Suprapubic skin (tissue), 4 donors: ENCODE data around the gene KCNT1. TPM values are rescaled to one million over a fixed set of nuclear protein-coding genes. Genes with fewer than 3 reads are reported as not detected.

Experiments used
- DNase-seq, 2 donors: peaks; one replicate each; pipeline ENCODE4 v3.0.0-alpha.2; 2019; ENCODE audit warnings: low spot score in 2 of 2
- H3K27ac ChIP-seq: fragments of 200-600 bp; sonication (generic); one replicate; pipeline ENCODE4 v1.5.1; 2019
- H3K27me3 ChIP-seq: fragments of 200-600 bp; sonication (generic); one replicate; pipeline ENCODE4 v1.5.1; 2019
- H3K36me3 ChIP-seq: fragments of 200-600 bp; sonication (generic); one replicate; pipeline ENCODE4 v1.5.1; 2019
- H3K4me1 ChIP-seq: fragments of 200-600 bp; sonication (generic); one replicate; pipeline ENCODE4 v1.5.1; 2019
- H3K4me3 ChIP-seq: fragments of 200-600 bp; sonication (generic); one replicate; pipeline ENCODE4 v1.5.1; 2019; ENCODE audit warnings: mild to moderate bottlenecking
- H3K9me3 ChIP-seq: fragments of 200-600 bp; sonication (generic); one replicate; pipeline ENCODE4 v1.5.1; 2019
- CTCF ChIP-seq, 2 donors: fragments of 200-600 bp in 1 of 2; fragments of 450-650 bp in 1 of 2; sonication (generic) in 1 of 2; IDR thresholded peaks; one replicate each; pipeline ENCODE4 v1.5.1; 2016 to 2019; ENCODE audit warnings: antibody characterized with exemption in 2 of 2, mild to moderate bottlenecking in 1 of 2, moderate library complexity in 1 of 2
- EP300 ChIP-seq: sonication (generic); formaldehyde crosslinking; IDR thresholded peaks from one replicate; pipeline ENCODE4 v1.6.1; 2017; ENCODE audit warnings: antibody characterized with exemption
- POLR2A ChIP-seq, 2 donors: fragments of 450-650 bp; IDR thresholded peaks; one replicate each; pipeline ENCODE4 v1.6.1; 2017; ENCODE audit warnings: antibody characterized with exemption in 2 of 2, mild to moderate bottlenecking in 2 of 2, moderate library complexity in 2 of 2
- POLR2AphosphoS5 ChIP-seq, 3 donors: sonication (generic); formaldehyde crosslinking; IDR thresholded peaks; one replicate each; pipeline ENCODE4 v1.6.1; 2017; ENCODE audit warnings: antibody characterized with exemption in 3 of 3
- whole genome bisulfite sequencing: methylation state at CpG from one replicate; pipeline ENCODE4 v1.1.5; 2018; 5-methylcytosine and 5-hydroxymethylcytosine counted together
- total RNA-seq, 4 donors: library from RNA; depleted of rRNA; stranded (reverse); fragments of >200 nt; gene quantifications; one replicate each; pipeline ENCODE4 v1.1.0, GENCODE V29; 2016

KCNT1 gene
- total RNA-seq, 4 donors from 2014 or later = 0.10 to 0.23 TPM; not detected in 2

DNA sequence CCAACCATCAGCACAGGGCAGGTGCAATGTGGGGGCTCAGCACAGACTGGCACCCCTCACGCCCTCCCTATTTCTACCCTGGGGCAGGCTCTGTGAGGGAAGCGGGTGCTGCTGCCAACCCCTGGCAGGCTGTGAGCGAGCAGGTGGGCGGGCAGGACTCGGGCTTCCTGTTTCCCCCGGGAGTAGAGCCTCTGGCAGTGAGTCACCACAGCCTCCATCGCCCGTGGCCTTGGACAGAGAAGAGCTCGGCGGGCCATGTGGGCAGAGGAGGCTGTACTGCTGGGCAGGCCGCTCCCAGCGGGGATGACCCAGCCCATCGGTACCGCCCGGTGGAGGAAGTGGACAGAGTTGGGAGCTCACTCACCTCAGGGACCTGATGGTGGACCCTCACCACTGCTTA lies 16.6 kb downstream of the KCNT1 start:
- DNase-seq = no peak
- no peak overlapping the region for H3K4me3 ChIP-seq
- WGBS = 53% methylated on average over 3 of the region's 15 CpGs
- no peak overlapping the region for H3K27ac ChIP-seq
- H3K27me3 ChIP-seq = peaks cover 97% of the 10 kb centered on the region
- TF ChIP-seq POLR2AphosphoS5 (IDR thresholded peaks at IDR 0.05) = no peak
- no peaks in the 10 kb centered on the region for H3K9me3 ChIP-seq
- H3K4me1 ChIP-seq = peaks cover 5% of the 10 kb centered on the region
- H3K36me3 ChIP-seq = no peaks in the 10 kb centered on the region

DNA sequence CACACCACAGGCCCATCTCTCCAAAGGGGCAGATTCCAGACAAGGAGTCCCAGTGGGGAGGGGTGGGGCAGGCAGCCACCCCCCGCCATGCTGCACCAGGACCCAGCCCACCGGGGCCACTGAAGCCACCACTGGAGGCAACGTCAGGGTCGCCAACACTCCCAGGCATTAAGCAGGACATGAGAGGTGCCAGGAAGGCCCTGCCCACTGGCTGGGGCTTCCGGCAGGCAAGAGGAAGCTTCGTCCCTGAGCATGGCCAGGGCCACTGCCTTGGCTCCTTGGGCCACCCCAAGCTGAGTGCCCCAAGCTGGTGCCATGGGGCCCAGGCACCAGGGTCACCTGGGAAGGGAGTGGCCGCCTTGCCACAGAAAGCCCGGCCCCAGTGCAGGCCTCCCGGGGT lies 17.5 kb downstream of the KCNT1 start:
- Histone ChIP-seq H3K27me3 (peaks cover 95% of the 10 kb centered on the region), H3K4me3 (no peak overlapping the region), H3K27ac (no peak overlapping the region), H3K36me3 (no peaks in the 10 kb centered on the region), H3K9me3 (no peaks in the 10 kb centered on the region), H3K4me1 (peaks cover 5% of the 10 kb centered on the region)
- DNase-seq = no peak
- WGBS = no CpG with 5 or more reads among the region's 9 CpGs
- no peak for TF ChIP-seq EP300
- TF ChIP-seq CTCF (IDR thresholded peaks at IDR 0.05) = no peak
- no peak for TF ChIP-seq POLR2A (IDR thresholded peaks at IDR 0.05)
- no peak for TF ChIP-seq POLR2AphosphoS5 (IDR thresholded peaks at IDR 0.05)

- Histone ChIP-seq H3K4me3 (no peak overlapping the region), H3K9me3 (no peaks in the 10 kb centered on the region), H3K4me1 (no peaks in the 10 kb centered on the region), H3K27me3 (peaks cover 91% of the 10 kb centered on the region), H3K36me3 (no peaks in the 10 kb centered on the region), H3K27ac (no peak overlapping the region)
- DNase-seq = no peak
- WGBS = 63% methylated on average over 14 of the region's 18 CpGs
- no peak for TF ChIP-seq EP300
- no peak for TF ChIP-seq POLR2A (IDR thresholded peaks at IDR 0.05)
- no peak for TF ChIP-seq CTCF (IDR thresholded peaks at IDR 0.05)
- TF ChIP-seq POLR2AphosphoS5 (IDR thresholded peaks at IDR 0.05) = no peak
Observed at GRCh38 chr9:135722365-135722764, 20.4 kb downstream of the KCNT1 start.

DNA sequence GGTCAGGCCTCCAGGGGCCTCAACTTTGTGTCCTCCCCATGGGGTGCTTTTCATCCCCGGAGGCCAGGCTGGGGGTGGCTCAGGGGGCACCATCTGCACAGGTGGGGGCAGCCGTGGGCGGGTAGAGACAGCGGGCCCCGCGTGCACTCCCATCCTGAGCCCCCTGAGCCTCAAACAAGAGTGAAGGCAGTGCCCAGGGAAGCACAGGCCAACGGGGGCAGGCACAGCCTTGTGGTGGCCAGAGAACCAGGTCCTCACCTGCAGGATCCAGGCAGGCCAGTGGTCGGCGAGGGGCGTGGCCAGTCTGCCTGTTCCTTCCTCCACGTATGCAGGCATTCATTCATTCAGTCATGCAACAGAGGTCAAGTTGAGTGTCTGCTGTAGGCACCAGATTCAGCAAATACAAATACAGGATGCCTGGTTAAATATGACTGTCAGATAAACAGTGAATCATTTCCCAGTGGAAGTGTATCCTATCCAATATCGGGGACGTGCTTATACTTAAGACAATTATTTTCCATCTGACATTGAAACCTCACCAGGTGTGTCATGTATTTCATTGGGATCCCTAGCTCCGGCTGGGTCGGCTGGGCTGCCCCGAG lies 22.3 kb downstream of the KCNT1 start:
- H3K9me3 ChIP-seq = no peaks in the 10 kb centered on the region
- no peaks in the 10 kb centered on the region for H3K36me3 ChIP-seq
- peaks cover 86% of the 10 kb centered on the region for H3K27me3 ChIP-seq

DNA sequence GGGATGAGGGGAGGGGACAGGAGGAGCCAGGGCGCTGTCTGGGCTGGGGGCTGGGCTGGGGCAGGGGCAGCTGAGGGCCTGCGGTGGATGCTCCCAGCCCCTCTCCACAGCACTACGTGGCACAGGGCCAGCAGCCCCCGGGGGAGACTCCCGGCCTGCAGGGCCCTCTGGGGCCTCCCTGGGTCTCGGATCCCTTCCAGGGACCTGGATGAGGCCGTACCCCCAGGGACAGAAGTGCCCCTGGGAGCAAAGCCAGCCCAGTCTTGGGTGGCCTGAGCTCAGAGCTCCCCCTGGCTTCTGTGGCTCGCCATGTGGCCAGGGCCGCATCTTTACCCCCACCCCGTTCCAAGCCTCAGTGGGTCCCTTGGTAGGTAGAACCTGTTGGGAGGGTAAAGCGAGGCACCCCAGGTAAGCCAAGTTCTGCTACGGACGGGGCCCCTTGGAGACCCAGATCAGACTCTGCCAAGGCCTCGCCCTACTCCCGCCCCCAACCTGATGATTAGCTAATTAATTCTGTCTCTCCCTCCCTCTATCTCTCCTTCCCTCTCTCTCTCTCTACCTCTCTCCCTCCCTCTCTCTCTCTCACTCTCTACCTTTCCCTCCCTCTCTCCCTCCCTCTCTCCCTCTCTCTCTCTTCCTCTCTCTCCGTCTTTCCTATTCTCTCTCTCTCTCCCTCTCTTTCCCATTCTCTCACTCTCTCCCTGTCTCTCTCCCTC lies 24.3 kb downstream of the KCNT1 start:
- peaks cover 67% of the 10 kb centered on the region for H3K27me3 ChIP-seq
- TF ChIP-seq POLR2AphosphoS5 (IDR thresholded peaks at IDR 0.05) (no peak), CTCF (IDR thresholded peaks at IDR 0.05) (no peak), POLR2A (IDR thresholded peaks at IDR 0.05) (no peak), EP300 (no peak)
- no peak overlapping the region for H3K4me3 ChIP-seq
- no peaks in the 10 kb centered on the region for H3K9me3 ChIP-seq
- no peaks in the 10 kb centered on the region for H3K36me3 ChIP-seq
- H3K4me1 ChIP-seq = no peaks in the 10 kb centered on the region
- DNase-seq = no peak
- WGBS = 52% methylated on average over 12 of the region's 16 CpGs
- no peak overlapping the region for H3K27ac ChIP-seq

More for the DNA sequence above, 22.3 kb downstream of the KCNT1 start:
- 76% methylated on average over 9 of the region's 16 CpGs for WGBS
- Histone ChIP-seq H3K27ac (no peak overlapping the region), H3K4me3 (no peak overlapping the region), H3K4me1 (no peaks in the 10 kb centered on the region)
- no peak for DNase-seq
- no peak for TF ChIP-seq POLR2A (IDR thresholded peaks at IDR 0.05)
- no peak for TF ChIP-seq EP300
- TF ChIP-seq POLR2AphosphoS5 (IDR thresholded peaks at IDR 0.05) = no peak
- no peak for TF ChIP-seq CTCF (IDR thresholded peaks at IDR 0.05)
